SK-N-MC (cell line): ENCODE measurements around the gene ANHX.

Experiments
- EZH2 ChIP-seq: fragments of 200-600 bp; sonication (generic); IDR thresholded peaks from one replicate; pipeline ENCODE4 v1.6.1; 2017; ENCODE audit warnings: antibody characterized with exemption
- POLR2AphosphoS5 ChIP-seq: IDR thresholded peaks from 2 replicates; pipeline ENCODE4 v1.6.1; 2012; ENCODE audit warnings: mild to moderate bottlenecking, low read depth, low read length, borderline replicate concordance

DNA sequence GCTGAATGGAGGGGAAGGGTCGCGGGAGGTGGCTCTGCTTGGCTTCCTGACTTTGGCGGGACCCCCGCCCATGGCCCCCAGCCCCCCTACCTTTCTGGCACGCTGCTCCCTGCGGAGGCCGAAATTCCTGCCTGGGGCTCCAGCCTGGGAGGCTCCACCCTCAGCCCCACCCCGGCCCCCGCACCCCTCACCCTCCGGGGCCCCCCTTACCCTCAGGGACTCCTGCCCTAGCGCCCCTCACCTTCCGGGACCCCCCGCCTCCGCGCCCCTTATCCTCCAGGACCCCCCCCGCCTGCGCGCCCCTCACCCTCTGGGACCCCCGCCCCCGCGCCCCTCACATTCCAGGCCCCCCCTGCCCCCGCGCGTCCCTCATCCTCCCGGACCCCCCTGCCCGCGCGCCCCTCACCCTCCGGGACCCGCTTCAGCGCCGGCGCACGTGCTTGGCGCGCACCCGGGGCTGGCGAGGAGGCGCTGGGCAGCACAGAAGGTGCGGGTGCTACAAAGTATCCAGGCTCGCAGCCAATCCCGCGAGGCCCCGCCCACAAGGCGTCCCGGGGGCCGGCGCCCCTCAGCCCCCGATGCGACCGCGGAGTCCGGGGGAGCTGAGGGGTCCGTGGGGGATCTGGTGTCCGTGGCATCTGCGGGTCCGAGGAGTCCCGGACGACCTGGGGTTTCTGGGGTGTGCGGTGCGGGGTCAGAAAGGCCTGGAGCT lies at the start of gene ANHX:
- TF ChIP-seq POLR2AphosphoS5: no peak
- TF ChIP-seq EZH2: no peak
